Measurements from ENCODE around the gene TCF20.

TCF20 gene

DNA sequence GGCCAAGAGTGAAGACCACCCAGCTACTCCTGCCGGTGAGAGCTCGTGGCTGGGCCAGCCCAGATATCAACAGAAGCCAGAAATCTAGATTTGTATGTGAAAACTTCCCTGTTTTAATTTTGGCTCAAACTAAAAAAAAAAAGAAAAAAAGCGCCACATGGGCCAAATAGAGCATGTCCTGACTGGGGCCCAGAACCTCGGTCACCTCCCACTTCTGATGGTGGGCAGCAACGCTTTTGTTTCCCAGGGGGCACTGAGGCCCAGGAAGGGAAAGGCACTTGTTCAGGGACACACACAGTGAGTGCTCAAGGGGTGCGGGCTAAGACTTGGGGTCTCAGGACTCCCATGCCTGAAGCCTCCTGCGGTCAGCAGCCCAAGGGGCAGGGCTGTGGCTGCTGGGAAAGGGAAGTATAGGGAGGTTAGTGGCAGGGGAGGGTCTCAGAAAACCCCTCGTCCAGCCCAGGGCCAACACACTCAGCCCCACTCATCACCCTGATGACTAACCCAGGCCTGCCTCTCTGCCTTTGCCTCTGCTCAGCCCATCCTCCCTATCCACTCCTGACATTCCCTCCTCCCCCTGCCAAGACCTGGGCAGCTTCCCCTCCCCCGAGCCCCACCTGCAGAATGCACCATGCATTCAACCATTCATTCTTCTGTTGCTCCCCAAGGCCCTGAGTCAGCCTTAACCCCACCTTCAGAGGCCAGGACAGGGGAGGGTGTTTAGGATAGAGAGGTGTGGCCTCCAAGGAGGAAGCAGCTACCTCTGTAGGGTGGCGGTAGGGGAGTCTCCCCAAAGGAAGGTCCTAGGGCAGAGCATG is 30.0 kb upstream of the TCF20 start:
- in situ Hi-C loops (cut with HindIII; ENCODE audit: low sequenced_read_pairs), result no loop called here
- DNase-seq (ENCODE audit: low read depth, low spot score), result no peak
- H3K4me3 ChIP-seq (ENCODE audit: low read depth, low read length), result no peak overlapping the region
- TF ChIP-seq, protein P1, sequence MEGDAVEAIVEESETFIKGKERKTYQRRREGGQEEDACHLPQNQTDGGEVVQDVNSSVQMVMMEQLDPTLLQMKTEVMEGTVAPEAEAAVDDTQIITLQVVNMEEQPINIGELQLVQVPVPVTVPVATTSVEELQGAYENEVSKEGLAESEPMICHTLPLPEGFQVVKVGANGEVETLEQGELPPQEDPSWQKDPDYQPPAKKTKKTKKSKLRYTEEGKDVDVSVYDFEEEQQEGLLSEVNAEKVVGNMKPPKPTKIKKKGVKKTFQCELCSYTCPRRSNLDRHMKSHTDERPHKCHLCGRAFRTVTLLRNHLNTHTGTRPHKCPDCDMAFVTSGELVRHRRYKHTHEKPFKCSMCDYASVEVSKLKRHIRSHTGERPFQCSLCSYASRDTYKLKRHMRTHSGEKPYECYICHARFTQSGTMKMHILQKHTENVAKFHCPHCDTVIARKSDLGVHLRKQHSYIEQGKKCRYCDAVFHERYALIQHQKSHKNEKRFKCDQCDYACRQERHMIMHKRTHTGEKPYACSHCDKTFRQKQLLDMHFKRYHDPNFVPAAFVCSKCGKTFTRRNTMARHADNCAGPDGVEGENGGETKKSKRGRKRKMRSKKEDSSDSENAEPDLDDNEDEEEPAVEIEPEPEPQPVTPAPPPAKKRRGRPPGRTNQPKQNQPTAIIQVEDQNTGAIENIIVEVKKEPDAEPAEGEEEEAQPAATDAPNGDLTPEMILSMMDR (IDR thresholded peaks at IDR 0.05; ENCODE audit: low read depth, low read length), result no peak

DNA sequence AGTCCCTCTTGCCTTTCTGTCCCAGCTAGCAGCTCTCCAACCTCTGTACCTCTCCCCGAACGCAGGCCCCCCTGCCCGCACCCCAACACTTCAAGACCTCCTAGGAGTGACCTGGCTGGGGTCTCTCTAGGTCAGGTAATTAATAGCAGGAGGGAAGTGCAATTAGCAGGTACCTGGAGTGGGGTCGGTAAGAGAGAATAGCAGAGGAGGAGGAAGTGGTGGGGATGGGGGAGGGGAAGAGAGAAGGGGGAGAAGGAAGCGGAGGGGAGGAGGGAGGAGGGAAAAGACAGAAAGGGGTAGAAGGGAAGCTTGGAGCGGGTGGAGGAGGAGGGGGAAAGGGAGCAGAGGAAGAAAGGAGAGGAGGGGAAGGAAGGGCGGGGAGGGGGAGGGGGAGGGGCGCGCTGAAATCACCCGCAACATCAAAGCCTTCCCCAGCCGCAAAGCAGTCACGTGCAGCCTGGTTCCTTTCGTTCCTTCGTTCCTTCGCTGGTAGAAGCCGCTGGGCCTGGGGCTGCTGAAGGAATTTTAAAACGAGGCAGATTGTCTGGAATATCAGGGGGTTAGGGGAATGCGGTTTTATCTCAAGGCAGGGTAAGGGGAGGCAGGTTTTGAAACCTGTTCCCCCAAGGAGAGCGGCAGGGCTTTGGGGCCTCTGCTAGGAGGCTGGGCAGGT is 29.3 kb upstream of the TCF20 start:
- DNase-seq (ENCODE audit: low read depth, low spot score), result no peak
- H3K4me3 ChIP-seq (ENCODE audit: low read depth, low read length), result no peak overlapping the region
- in situ Hi-C loops (cut with HindIII; ENCODE audit: low sequenced_read_pairs), result no loop called here
- TF ChIP-seq, protein P1 (IDR thresholded peaks at IDR 0.05; ENCODE audit: low read depth, low read length), result no peak

DNA sequence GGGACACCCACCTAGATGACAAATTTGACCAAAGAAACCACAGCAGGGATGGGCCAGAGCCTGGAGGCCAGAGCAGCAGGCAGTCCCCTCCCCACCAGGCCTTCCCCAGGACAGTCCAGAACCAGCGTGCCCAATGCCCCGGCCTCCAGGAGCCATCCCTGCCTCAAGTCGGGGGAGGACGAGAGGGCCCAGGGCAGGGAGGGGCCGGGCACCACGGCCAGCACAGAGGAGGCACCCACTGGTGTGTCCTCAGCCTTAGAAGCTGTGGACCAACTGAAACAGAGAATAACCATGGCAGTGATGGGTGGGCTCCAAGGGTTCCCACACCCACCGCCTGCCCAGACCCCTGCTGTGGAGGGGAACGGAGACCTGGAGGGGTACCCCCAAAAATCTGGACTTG is 28.3 kb upstream of the TCF20 start:
- H3K4me3 ChIP-seq (ENCODE audit: low read depth, low read length), result no peak overlapping the region
- TF ChIP-seq, protein P1 (IDR thresholded peaks at IDR 0.05; ENCODE audit: low read depth, low read length), result no peak
- DNase-seq (ENCODE audit: low read depth, low spot score), result no peak
- in situ Hi-C loops (cut with HindIII; ENCODE audit: low sequenced_read_pairs), result no loop called here

DNA sequence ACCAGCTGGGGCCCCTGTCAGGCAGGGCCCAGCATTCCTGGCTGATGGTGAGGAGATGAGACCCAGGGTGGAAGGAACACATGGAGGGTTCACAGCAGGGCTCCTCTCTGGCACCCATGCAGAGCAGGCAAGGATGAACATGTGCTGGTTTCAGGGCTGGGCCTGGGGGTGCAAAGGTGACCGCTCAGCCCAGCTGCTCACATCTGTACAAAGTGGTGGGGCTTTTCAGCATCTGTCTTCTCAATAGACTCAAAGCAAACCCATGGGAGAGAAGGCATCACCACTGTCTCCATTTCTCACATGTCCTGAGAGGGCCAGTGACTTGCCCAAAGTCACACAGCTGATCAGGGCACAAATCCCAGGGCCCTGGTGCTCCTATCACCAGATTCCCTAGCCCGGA is 27.3 kb upstream of the TCF20 start:
- no peak overlapping the region for H3K4me3 ChIP-seq (ENCODE audit: low read depth, low read length)
- in situ Hi-C loops (cut with HindIII; ENCODE audit: low sequenced_read_pairs), result no loop called here
- no peak for DNase-seq (ENCODE audit: low read depth, low spot score)
- TF ChIP-seq, protein P1 (IDR thresholded peaks at IDR 0.05; ENCODE audit: low read depth, low read length), result no peak

DNA sequence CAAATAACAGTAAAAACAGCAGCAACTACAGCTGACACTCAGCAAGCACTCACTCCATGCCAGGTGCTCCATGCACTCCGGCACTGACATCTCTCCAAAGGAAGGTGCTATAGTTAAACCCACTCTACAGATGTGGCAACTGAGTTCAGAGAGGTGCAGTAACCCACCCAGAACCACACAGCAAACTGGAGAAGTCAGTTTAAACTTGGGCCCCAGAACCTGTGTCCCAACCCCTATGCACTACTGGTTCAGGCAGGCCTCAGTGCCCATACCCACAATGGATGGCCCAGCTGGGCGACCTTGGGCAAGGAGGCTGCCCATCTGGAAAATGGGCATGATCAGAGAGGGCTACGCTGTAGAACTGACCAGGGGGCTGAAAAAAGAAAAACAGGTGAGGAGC is 26.4 kb upstream of the TCF20 start:
- TF ChIP-seq, protein P1 (IDR thresholded peaks at IDR 0.05; ENCODE audit: low read depth, low read length), result no peak
- in situ Hi-C loops (cut with HindIII; ENCODE audit: low sequenced_read_pairs), result no loop called here
- no peak overlapping the region for H3K4me3 ChIP-seq (ENCODE audit: low read depth, low read length)
- DNase-seq (ENCODE audit: low read depth, low spot score), result no peak

DNA sequence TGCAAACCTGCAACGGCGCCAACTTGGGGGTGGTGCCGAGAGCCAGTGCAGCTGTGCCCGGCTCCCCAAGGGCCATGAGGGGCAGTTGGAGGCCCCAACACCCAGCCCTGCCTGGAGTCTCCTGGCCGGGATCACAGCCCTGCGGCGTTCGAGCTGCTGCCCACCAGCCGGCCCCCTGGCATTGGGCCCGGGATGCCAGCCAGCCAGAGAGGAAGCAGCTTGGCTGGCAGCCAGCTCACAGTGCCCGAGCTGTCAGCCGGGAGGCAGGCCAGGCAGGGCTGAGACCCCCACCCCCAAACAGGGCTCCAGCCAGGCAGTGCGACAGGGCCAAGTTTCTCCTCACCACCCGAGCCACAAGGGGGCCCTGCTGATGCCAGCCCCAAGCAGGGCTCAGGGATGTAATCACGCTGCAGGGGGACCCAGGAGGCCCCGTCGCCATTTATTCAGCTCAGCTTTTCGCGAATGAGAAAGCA is 26.0 kb upstream of the TCF20 start:
- in situ Hi-C loops (cut with HindIII; ENCODE audit: low sequenced_read_pairs), result no loop called here
- no peak overlapping the region for H3K4me3 ChIP-seq (ENCODE audit: low read depth, low read length)
- TF ChIP-seq, protein P1 (IDR thresholded peaks at IDR 0.05; ENCODE audit: low read depth, low read length), result peak; percentile 22
- DNase-seq (ENCODE audit: low read depth, low spot score), result no peak
